NCI-H82 treated with DMSO at 0.1 percent for 48 hours (cell line): ENCODE data around the gene RRP8.

Source experiments
- DNase-seq: peaks from one replicate; lab custom pipeline; 2025; ENCODE audit not compliant: unreplicated experiment; lab: John Stamatoyannopoulos, UW

Gene RRP8

GRCh38 chr11:6603287-6604080 is at the start of gene RRP8, which contains the start of gene ILK:
RRP8 (minus strand) TSS chr11:6603616; CDS start chr11:6603502, 114 bp downstream.
ILK (plus strand) TSS chr11:6603774; CDS start chr11:6604272, 498 bp downstream.
- DNase-seq: peak; percentile 55

- DNase-seq: no peak
These were observed 49.7 kb upstream of the RRP8 start for GRCh38 chr11:6653097-6653496.

- no peak for DNase-seq
These were observed 48.8 kb upstream of the RRP8 start for GRCh38 chr11:6652182-6652581.

- no peak for DNase-seq
These were observed 47.6 kb upstream of the RRP8 start for GRCh38 chr11:6650980-6651379.

GRCh38 chr11:6650104-6650503 is 46.7 kb upstream of the RRP8 start:
- DNase-seq: no peak

GRCh38 chr11:6648501-6648900 is 45.1 kb upstream of the RRP8 start:
- no peak for DNase-seq

- no peak for DNase-seq
These were observed 44.4 kb upstream of the RRP8 start for GRCh38 chr11:6647836-6648235.

GRCh38 chr11:6646918-6647679 is 43.7 kb upstream of the RRP8 start:
- no peak for DNase-seq

GRCh38 chr11:6646576-6646917 is 43.1 kb upstream of the RRP8 start:
- DNase-seq: no peak

- DNase-seq: no peak
These were observed 42.7 kb upstream of the RRP8 start for GRCh38 chr11:6646071-6646470.

- DNase-seq: no peak
These were observed 39.5 kb upstream of the RRP8 start for GRCh38 chr11:6642957-6643356.

- no peak for DNase-seq
These were observed 37.7 kb upstream of the RRP8 start for GRCh38 chr11:6640985-6641701.

- DNase-seq: no peak
These were observed 36.9 kb upstream of the RRP8 start for GRCh38 chr11:6640036-6640984.

GRCh38 chr11:6638429-6638828 is 35.0 kb upstream of the RRP8 start:
- no peak for DNase-seq

GRCh38 chr11:6637871-6638270 is 34.5 kb upstream of the RRP8 start:
- DNase-seq: no peak

- DNase-seq: no peak
These were observed 33.1 kb upstream of the RRP8 start for GRCh38 chr11:6636480-6636879.

- no peak for DNase-seq
These were observed 31.9 kb upstream of the RRP8 start for GRCh38 chr11:6635082-6635932.

- no peak for DNase-seq
These were observed 31.1 kb upstream of the RRP8 start for GRCh38 chr11:6634534-6634933.
